ENCODE measurements around the gene UGT1A7. TPM values are rescaled to one million over a fixed set of nuclear protein-coding genes. Genes with fewer than 3 reads are reported as not detected.

The UGT1A7 gene
- total and polyA plus RNA-seq, 9 of the 15 experiments (the other 6 are each of a cell fraction or from before 2014, with no cell fraction given): not detected

Other genes with a start within 250 kb of the UGT1A7 start
Only the 7 nearest of the 12 such genes appear.
- not detected in 2 replicates for gene UGT1A8, start 64.3 kb upstream of the UGT1A7 start, total RNA-seq (2014; rRNA removed)
- not detected in 2 replicates for gene UGT1A8, start 64.3 kb upstream of the UGT1A7 start, total RNA-seq (2014; rRNA removed; fragmentation: Illumina TruSeq; extraction: Trizol)
- gene UGT1A8, start 64.3 kb upstream of the UGT1A7 start, total RNA-seq (2015; rRNA removed; fragmentation: Illumina TruSeq; extraction: Trizol): 0.04 TPM in 1 of 2 replicates, not detected in the other
- gene UGT1A8, start 64.3 kb upstream of the UGT1A7 start, total RNA-seq (2021): not detected in 2 replicates
- gene UGT1A8, start 64.3 kb upstream of the UGT1A7 start, polyA plus RNA-seq (2011; rRNA removed): not detected in 2 replicates
- gene UGT1A8, start 64.3 kb upstream of the UGT1A7 start, polyA plus RNA-seq (2014; fragmentation: Illumina TruSeq; extraction: Trizol): not detected in 2 replicates
- gene UGT1A8, start 64.3 kb upstream of the UGT1A7 start, polyA plus RNA-seq (2014; fragmentation: Nextera tagmentation; extraction: Ambion mirVana): not detected
- not detected in 2 replicates for gene UGT1A8, start 64.3 kb upstream of the UGT1A7 start, polyA plus RNA-seq (2014; rRNA removed)
- not detected in 2 replicates for gene UGT1A10, start 45.5 kb upstream of the UGT1A7 start, total RNA-seq (2014; rRNA removed)
- gene UGT1A10, start 45.5 kb upstream of the UGT1A7 start, total RNA-seq (2014; rRNA removed; fragmentation: Illumina TruSeq; extraction: Trizol): not detected in 2 replicates
- gene UGT1A10, start 45.5 kb upstream of the UGT1A7 start, total RNA-seq (2015; rRNA removed; fragmentation: Illumina TruSeq; extraction: Trizol): not detected in 2 replicates
- not detected in 2 replicates for gene UGT1A10, start 45.5 kb upstream of the UGT1A7 start, total RNA-seq (2021)
- gene UGT1A10, start 45.5 kb upstream of the UGT1A7 start, polyA plus RNA-seq (2011; rRNA removed): not detected in 2 replicates
- gene UGT1A10, start 45.5 kb upstream of the UGT1A7 start, polyA plus RNA-seq (2014; fragmentation: Illumina TruSeq; extraction: Trizol): not detected in 2 replicates
- not detected for gene UGT1A10, start 45.5 kb upstream of the UGT1A7 start, polyA plus RNA-seq (2014; fragmentation: Nextera tagmentation; extraction: Ambion mirVana)
- not detected in 2 replicates for gene UGT1A10, start 45.5 kb upstream of the UGT1A7 start, polyA plus RNA-seq (2014; rRNA removed)
- 0.09 TPM in 1 of 2 replicates, not detected in the other for gene UGT1A9, start 10.0 kb upstream of the UGT1A7 start, total RNA-seq (2014; rRNA removed)
- gene UGT1A9, start 10.0 kb upstream of the UGT1A7 start, total RNA-seq (2014; rRNA removed; fragmentation: Illumina TruSeq; extraction: Trizol): not detected in 2 replicates
- gene UGT1A9, start 10.0 kb upstream of the UGT1A7 start, total RNA-seq (2015; rRNA removed; fragmentation: Illumina TruSeq; extraction: Trizol): not detected in 2 replicates
- gene UGT1A9, start 10.0 kb upstream of the UGT1A7 start, total RNA-seq (2021): not detected in 2 replicates
- not detected in 2 replicates for gene UGT1A9, start 10.0 kb upstream of the UGT1A7 start, polyA plus RNA-seq (2011; rRNA removed)
- gene UGT1A9, start 10.0 kb upstream of the UGT1A7 start, polyA plus RNA-seq (2014; fragmentation: Illumina TruSeq; extraction: Trizol): not detected in 2 replicates
- not detected for gene UGT1A9, start 10.0 kb upstream of the UGT1A7 start, polyA plus RNA-seq (2014; fragmentation: Nextera tagmentation; extraction: Ambion mirVana)
- gene UGT1A9, start 10.0 kb upstream of the UGT1A7 start, polyA plus RNA-seq (2014; rRNA removed): not detected in 2 replicates
- gene UGT1A6, start 11.0 kb downstream of the UGT1A7 start, total RNA-seq (2014; rRNA removed): not detected in 2 replicates
- not detected in 2 replicates for gene UGT1A6, start 11.0 kb downstream of the UGT1A7 start, total RNA-seq (2014; rRNA removed; fragmentation: Illumina TruSeq; extraction: Trizol)
- gene UGT1A6, start 11.0 kb downstream of the UGT1A7 start, total RNA-seq (2015; rRNA removed; fragmentation: Illumina TruSeq; extraction: Trizol): not detected in 2 replicates
- gene UGT1A6, start 11.0 kb downstream of the UGT1A7 start, total RNA-seq (2021): 0.09 TPM in 1 of 2 replicates, not detected in the other
- gene UGT1A6, start 11.0 kb downstream of the UGT1A7 start, polyA plus RNA-seq (2011; rRNA removed): not detected in 2 replicates
- gene UGT1A6, start 11.0 kb downstream of the UGT1A7 start, polyA plus RNA-seq (2014; fragmentation: Illumina TruSeq; extraction: Trizol): not detected in 2 replicates
- gene UGT1A6, start 11.0 kb downstream of the UGT1A7 start, polyA plus RNA-seq (2014; fragmentation: Nextera tagmentation; extraction: Ambion mirVana): not detected
- not detected in 2 replicates for gene UGT1A6, start 11.0 kb downstream of the UGT1A7 start, polyA plus RNA-seq (2014; rRNA removed)
- not detected in 2 replicates for gene UGT1A5, start 31.0 kb downstream of the UGT1A7 start, total RNA-seq (2014; rRNA removed)
- not detected in 2 replicates for gene UGT1A5, start 31.0 kb downstream of the UGT1A7 start, total RNA-seq (2014; rRNA removed; fragmentation: Illumina TruSeq; extraction: Trizol)
- gene UGT1A5, start 31.0 kb downstream of the UGT1A7 start, total RNA-seq (2015; rRNA removed; fragmentation: Illumina TruSeq; extraction: Trizol): not detected in 2 replicates
- gene UGT1A5, start 31.0 kb downstream of the UGT1A7 start, total RNA-seq (2021): not detected in 2 replicates
- gene UGT1A5, start 31.0 kb downstream of the UGT1A7 start, polyA plus RNA-seq (2011; rRNA removed): not detected in 2 replicates
- not detected in 2 replicates for gene UGT1A5, start 31.0 kb downstream of the UGT1A7 start, polyA plus RNA-seq (2014; fragmentation: Illumina TruSeq; extraction: Trizol)
- not detected for gene UGT1A5, start 31.0 kb downstream of the UGT1A7 start, polyA plus RNA-seq (2014; fragmentation: Nextera tagmentation; extraction: Ambion mirVana)
- not detected in 2 replicates for gene UGT1A5, start 31.0 kb downstream of the UGT1A7 start, polyA plus RNA-seq (2014; rRNA removed)
- not detected in 2 replicates for gene UGT1A4, start 36.8 kb downstream of the UGT1A7 start, total RNA-seq (2014; rRNA removed)
- not detected in 2 replicates for gene UGT1A4, start 36.8 kb downstream of the UGT1A7 start, total RNA-seq (2014; rRNA removed; fragmentation: Illumina TruSeq; extraction: Trizol)
- not detected in 2 replicates for gene UGT1A4, start 36.8 kb downstream of the UGT1A7 start, total RNA-seq (2015; rRNA removed; fragmentation: Illumina TruSeq; extraction: Trizol)
- not detected in 2 replicates for gene UGT1A4, start 36.8 kb downstream of the UGT1A7 start, total RNA-seq (2021)
- gene UGT1A4, start 36.8 kb downstream of the UGT1A7 start, polyA plus RNA-seq (2011; rRNA removed): not detected in 2 replicates
- not detected in 2 replicates for gene UGT1A4, start 36.8 kb downstream of the UGT1A7 start, polyA plus RNA-seq (2014; fragmentation: Illumina TruSeq; extraction: Trizol)
- gene UGT1A4, start 36.8 kb downstream of the UGT1A7 start, polyA plus RNA-seq (2014; fragmentation: Nextera tagmentation; extraction: Ambion mirVana): not detected
- gene UGT1A4, start 36.8 kb downstream of the UGT1A7 start, polyA plus RNA-seq (2014; rRNA removed): not detected in 2 replicates
- gene UGT1A3, start 47.1 kb downstream of the UGT1A7 start, total RNA-seq (2014; rRNA removed): not detected in 2 replicates
- not detected in 2 replicates for gene UGT1A3, start 47.1 kb downstream of the UGT1A7 start, total RNA-seq (2014; rRNA removed; fragmentation: Illumina TruSeq; extraction: Trizol)
- not detected in 2 replicates for gene UGT1A3, start 47.1 kb downstream of the UGT1A7 start, total RNA-seq (2015; rRNA removed; fragmentation: Illumina TruSeq; extraction: Trizol)
- not detected in 2 replicates for gene UGT1A3, start 47.1 kb downstream of the UGT1A7 start, total RNA-seq (2021)
- gene UGT1A3, start 47.1 kb downstream of the UGT1A7 start, polyA plus RNA-seq (2011; rRNA removed): not detected in 2 replicates
- not detected in 2 replicates for gene UGT1A3, start 47.1 kb downstream of the UGT1A7 start, polyA plus RNA-seq (2014; fragmentation: Illumina TruSeq; extraction: Trizol)
- gene UGT1A3, start 47.1 kb downstream of the UGT1A7 start, polyA plus RNA-seq (2014; fragmentation: Nextera tagmentation; extraction: Ambion mirVana): not detected
- gene UGT1A3, start 47.1 kb downstream of the UGT1A7 start, polyA plus RNA-seq (2014; rRNA removed): not detected in 2 replicates